C4-2B (cell line): ENCODE measurements around the gene HOXD1.

Source experiments
- CTCF ChIP-seq: fragments of 450-650 bp; conservative IDR thresholded peaks from 2 replicates; pipeline ENCODE4 v1.5.1; 2017; ENCODE audit warnings: mild to moderate bottlenecking
- ZFX ChIP-seq: fragments of 450-650 bp; IDR thresholded peaks from 2 replicates; pipeline ENCODE4 v1.6.1; 2017

DNA sequence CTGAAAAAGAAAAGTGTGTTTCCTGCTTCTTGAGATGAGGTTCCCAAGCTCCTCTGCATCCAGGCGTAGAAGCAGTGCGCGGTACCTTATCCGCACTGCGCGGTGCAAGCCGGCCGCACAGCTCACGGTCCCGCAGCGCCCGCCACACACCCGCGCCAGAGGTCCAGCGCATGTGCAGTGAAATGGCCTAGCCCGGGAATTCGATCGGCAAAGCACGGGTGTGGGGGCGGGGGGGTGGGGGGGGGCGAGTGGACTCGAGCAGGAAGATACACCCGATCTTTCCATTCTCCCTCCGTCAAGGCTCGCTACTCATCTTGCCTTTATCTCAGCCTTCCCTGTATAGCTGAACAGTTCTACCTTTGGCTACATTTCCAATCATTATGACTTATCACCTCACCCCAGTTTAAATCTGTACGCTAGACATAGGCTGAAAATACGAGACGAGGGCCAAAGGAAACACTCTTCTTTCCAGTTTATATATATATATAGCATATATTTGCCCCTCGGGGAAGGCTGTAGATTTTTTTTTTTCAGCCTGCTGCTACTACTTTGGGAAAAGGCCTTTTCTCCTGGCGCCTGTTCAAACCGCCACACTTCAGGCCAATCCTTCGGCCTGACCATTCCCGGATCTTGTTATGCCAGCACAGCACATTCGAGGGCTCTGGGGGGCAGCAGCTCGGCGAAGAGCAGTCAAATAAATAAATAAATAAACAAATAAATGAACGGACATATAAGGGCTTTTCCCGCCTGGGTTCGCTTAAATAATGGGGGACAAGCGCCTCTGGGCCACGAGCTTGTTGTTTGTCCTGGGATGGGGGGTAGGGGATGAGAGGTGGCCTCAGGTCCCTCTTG lies 48.6 kb upstream of the HOXD1 start:
- TF ChIP-seq CTCF (no peak), ZFX (no peak)
